Measurements from ENCODE around the gene ARRDC3. TPM values are rescaled to one million over a fixed set of nuclear protein-coding genes. Genes with fewer than 3 reads are reported as not detected.

ARRDC3 gene
- total and polyA plus RNA-seq, 9 of the 15 experiments (the other 6 are each of a cell fraction or from before 2014, with no cell fraction given) = 15.3 to 58.1 (median 39.4) TPM

- peak; percentile 69 for TF ChIP-seq REST (IDR thresholded peaks at IDR 0.05; ENCODE audit: borderline replicate concordance)
- TF ChIP-seq REST (CRISPR knock-in tag; IDR thresholded peaks at IDR 0.05; ENCODE audit: low read depth) = no peak
- TF ChIP-seq KDM5B (IDR thresholded peaks at IDR 0.05; ENCODE audit: insufficient replicate concordance, low read depth, low read length) = no peak
- TF ChIP-seq TRIM28 (IDR thresholded peaks at IDR 0.05) = no peak
- peak; percentile 60 for TF ChIP-seq SMC3 (conservative IDR thresholded peaks at IDR 0.05; ENCODE audit: insufficient read depth, low read depth, low read length)
- peak; percentile 33 for TF ChIP-seq DACH1 (IDR thresholded peaks at IDR 0.05; ENCODE audit: partially characterized antibody)
- no peak for TF ChIP-seq ZNF589 (CRISPR knock-in tag; IDR thresholded peaks at IDR 0.05; ENCODE audit: low read depth)
- TF ChIP-seq NR1H2 (CRISPR knock-in tag; IDR thresholded peaks at IDR 0.05) = no peak
- 0 out of 2 replicates have a peak, but pooled peaks have one; percentile 33 for TF ChIP-seq ZNF507 (tag; conservative IDR thresholded peaks at IDR 0.05)
- TF ChIP-seq TEAD1 (CRISPR knock-in tag; IDR thresholded peaks at IDR 0.05) = no peak
- peak; percentile 94 for TF ChIP-seq ZNF146 (CRISPR knock-in tag; IDR thresholded peaks at IDR 0.05; ENCODE audit: unreplicated experiment)
Observed at GRCh38 chr5:91419571-91420537, 36.7 kb upstream of the ARRDC3 start (continued).
